Activated T-cell treated with anti-CD3 and anti-CD28 coated beads for 1 hour (primary cell): ENCODE data around the gene ACTN4.

Source experiments
- DNase-seq: peaks from one replicate; pipeline ENCODE4 v3.0.0-alpha.2; 2020; ENCODE audit warnings: low read depth

The ACTN4 gene

DNA sequence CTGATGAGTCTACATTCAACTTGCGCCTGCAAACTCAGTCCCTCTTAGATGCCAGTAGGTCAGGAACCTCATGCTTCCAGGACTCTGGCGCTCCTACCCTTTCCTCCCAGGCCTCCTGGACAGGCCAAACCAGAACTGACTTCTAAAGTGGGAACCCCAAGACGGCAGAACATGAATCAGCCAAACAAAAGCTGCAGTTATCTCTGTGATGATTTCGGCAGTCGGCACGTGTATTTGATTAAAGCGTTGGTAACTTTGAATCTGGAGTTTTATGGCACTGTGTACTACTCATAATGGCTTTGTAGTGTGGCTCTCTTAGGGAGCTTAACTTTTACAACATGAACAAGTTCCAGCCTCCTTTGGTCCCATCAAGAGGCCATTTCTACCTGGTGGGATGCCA lies 13.7 kb downstream of the ACTN4 start:
- no peak for DNase-seq

DNA sequence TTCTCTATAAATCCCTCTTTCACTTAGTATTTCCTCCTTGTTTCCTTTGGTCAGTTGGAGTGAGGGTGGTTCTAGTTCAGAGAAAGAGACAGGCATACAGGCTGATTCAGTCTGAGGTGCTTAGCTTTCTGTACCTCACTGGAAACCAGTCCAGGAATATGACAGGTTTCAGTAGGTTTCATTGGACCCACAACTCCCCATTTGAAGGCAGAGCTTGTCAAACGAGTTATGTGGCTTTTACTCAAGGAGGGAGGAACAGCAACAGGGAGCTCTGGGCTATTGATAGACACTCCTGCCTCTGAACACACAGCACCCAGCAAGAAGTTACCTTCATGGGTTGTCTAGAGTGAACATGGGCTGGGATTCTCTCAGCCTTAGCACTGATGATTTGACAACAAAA lies 14.5 kb downstream of the ACTN4 start:
- no peak for DNase-seq

DNA sequence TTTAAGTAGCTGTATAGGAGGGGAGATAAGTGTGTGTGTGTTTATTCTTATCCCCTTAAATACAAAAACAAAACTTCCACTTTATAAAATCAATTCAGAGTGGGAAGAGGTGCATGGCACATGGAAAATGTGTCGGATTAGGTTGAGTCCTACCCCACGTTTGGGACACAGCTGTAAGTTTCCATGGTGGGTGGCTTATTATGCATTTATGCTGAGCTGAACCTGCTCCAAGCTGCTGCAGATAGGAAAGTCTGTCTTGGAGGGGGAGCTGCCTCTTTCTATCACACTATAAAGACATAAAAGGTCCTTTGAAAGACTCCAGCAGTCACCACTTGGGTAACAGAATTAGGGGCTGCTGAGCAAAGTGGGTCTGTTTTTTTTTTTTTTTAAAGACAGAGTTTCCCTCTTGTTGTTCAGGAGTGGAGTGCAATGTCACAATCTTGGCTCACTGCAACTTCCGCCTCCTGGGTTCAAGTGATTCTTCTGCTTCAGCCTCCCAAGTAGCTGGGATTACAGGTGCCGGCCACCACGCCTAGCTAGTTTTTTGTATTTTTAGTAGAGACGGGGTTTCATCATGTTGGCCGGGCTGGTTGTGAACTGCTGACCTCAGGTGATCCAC lies 15.2 kb downstream of the ACTN4 start:
- no peak for DNase-seq

DNA sequence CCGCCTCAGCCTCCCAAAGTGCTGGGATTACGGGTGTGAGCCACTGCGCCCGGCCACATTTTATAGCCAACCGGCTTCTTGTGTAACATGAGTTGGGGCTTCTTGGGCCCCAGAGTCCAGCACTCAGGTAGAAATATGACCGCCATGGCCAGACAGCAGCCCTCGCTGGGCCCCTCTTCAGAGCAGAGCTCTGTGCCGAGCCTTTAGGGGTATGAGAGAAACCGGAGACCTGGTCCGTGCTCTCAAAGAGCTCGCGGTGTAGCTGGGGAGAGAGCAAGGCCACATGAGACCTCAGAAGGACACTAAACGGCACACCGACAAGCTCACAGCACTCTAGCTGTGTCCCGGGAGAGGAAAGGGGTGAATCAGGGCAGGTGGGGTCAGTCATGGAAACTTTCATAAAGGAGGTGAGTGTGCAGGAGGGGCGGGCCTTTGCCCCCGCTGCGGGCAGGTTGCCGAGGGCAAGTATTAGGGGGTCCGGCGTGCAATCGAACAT lies 15.8 kb downstream of the ACTN4 start:
- DNase-seq = no peak

DNA sequence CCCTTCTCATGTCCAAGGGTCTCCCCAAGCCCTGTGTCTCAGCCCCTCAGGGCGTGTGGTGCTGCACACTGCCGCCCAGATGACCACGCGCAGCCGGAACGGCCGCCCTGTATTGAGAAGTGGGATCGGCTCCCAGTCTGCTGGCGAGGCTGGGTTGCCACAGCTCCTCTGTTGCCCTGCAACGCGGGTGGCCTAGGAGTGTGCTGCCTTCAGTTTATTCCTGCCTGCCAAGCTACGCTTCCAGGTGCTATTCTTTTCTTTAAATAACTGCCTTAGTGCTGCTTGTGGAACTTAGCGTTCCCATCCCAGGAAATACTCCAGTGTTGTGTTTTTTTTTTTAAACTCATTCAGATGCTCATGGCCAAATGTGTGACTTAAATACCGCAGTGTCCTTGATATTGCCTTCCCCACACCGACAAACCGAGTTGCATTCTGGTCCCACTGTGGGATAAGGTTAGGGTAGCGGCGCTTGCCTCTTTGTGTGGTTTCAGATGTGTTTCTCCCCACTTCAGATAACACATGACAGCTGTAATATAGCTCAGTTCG lies 16.6 kb downstream of the ACTN4 start:
- DNase-seq = no peak

DNA sequence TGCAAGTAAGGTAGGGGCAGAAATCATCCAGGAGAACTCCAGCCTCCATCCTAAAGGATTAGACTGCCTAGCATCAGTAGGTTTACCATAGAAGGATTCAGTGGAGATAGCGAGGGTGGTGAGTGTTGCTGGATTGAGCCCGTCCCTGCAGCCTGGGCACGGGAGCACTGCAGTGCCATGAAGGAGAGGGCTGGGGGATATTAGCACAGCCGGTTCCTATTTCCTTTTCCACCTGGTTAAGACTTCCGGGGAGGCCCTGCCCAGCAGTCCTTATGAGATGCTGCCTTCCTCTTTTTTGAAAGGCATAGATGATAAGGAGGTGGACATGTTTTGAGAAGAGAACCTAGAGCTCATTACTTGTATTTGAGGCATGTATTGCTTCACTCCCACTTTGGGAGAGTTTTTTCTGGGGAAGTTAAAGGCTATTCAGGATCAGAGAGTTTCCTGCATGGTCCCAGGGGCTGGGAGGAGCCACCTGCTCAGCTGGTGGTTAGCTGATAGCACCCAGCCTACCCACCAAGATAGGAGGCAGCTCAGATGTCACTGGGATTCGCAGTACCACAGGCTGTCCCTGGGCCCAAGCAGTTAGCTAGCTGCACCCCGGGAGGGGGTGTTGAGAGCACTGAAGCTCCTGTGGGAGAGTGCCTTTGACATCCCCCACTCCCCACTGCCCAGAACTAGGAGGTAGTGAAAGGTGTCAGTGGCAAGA lies 17.2 kb downstream of the ACTN4 start:
- no peak for DNase-seq

DNA sequence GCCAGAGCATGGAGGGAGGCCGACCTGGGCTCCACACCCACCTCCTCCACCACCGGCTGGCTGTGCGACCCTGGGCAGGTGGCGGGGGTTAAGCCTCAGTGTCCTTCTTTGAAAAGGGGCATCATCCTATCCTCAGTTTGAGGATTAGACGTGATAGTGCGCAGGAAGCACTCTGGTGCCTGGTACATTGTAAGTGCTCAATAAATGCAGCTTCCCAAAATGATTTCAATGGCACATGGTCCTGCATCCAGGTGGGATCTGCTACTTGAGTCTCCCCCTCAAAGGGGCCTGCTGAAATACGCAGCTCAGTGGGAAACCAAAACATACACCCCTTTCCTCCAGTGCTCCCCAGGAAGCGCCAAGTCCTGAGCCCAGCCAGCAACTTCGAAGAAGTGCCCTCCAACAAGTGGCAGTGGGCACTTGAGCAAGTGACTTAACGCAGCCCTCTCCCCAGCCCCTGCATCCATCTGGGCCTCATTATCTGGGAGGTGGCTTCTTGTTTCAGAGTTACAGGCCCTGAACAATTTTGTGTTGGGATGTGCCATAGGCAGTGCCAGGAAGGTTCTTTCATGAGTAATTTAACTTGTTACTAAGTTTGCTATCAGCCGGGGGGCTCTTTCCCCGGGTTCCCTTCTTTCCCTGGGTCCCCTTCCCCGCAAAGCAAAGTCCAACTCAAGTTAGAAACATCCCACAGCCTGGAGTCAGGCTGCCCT lies 17.9 kb downstream of the ACTN4 start:
- no peak for DNase-seq

DNA sequence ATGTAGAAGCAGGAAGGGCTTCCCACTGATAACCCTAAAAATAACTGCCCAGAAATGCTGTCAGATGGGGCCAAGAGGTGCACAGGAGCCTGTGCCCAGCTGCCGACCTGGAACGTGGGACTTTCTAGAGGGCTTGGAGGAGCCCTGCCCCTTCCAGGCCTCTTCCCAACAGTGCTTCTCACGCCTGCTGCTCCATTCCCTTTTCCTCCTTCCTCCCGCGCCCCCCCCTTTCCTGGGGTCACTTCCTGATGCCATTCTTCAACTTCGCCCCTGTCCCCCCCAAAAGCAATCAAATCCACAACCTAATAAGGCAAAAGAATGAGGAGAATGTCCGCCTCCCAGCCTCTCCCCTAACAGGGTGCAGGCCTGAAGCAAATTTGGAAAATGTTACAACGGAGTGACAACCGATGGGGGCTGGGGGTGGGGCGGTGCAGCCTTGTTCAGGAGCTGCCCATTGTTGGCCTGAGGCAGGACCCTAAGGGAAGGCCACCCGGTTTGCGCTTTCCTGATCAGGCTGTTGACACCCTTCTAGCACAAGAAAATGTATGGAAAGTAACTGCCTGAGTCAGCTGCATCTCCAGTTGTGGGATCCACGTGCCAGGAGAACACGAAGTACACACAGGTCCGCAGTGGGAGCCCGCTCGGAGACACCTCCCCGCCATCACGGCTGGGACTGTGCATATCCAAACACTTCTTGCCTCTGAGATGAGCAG lies 18.7 kb downstream of the ACTN4 start:
- no peak for DNase-seq

DNA sequence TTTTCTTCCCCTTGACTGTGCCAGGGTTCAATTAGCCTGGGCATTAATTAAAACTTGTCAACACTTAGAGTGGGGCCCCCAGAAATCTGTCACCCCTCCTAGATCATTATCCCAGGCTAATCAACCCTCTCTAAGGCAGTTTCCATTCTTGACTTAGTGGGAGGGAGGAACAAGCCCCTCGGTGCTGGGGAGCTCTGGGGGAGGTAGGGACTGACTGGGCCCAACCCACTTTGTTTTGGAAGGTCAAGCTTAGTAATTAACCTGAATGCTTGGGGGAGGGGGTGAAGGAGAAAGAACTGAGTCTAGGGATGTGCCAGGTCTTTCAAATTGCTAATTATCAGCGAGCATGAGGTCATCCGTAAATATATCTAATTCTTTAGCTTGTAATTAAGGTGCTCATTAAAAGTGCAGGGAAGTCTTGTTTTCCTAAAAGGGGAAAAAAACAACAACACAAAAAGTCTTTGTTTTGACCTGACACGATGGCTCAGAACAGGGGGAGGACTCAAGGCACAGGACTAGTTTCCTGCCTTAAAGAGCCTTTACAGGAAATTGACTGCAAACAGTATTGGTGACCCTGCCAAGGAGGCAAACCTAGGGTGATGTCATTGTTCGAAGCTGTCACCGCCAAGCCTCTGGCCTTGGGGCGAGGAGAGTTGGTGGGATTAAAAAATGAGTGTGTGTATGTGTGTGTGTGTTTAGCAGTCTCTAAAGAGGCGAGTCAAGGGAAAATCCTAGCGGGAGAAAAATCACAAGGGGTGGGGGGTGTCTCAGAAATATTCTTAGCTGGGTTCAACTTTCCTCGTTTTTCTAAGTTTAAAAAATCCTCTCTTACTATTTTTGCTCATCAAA lies 19.4 kb downstream of the ACTN4 start:
- DNase-seq = no peak

DNA sequence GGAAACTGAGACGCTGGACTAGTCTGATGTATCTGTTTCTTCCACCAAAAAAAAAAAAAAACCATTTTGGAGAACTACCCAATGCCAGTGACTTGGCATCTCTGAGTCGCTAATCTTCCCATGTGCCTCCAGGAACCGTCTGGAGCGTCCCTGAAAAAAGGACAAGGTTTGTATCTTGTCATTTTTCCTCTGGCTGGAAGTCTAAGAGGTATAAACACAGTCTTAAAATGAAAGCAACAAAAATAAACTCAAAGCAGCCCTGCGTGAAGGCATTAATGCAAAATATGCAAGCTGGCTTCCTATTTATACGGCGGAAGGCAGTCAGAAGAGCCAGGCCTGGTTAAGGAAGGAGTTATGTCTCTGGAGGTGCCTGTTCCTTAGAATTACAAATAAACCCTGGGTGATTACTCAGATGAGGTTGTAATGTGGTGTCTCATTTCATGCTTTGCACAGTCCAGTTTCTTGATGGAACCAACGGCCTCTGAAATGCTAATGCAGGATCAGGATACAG lies 20.3 kb downstream of the ACTN4 start:
- no peak for DNase-seq

DNA sequence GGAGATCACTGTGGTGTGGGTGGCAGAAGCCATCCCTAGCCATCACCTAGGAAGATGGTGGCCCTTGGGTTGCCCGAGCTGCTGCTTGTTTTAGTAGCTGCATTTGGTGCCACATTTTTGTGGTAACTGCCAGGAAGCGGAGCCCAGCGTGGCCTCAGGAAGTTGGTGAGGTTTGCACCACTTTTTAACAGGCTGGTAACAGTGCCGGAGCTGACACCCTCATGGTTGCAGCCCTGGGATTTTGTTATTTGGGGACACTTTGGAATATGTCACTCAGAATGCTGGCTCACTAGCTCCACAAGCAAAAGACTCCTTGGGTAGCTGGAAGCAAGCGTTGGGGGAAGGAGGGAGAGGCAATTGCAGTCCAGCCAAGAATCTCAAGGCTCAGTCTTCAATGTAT lies 22.1 kb downstream of the ACTN4 start:
- no peak for DNase-seq

DNA sequence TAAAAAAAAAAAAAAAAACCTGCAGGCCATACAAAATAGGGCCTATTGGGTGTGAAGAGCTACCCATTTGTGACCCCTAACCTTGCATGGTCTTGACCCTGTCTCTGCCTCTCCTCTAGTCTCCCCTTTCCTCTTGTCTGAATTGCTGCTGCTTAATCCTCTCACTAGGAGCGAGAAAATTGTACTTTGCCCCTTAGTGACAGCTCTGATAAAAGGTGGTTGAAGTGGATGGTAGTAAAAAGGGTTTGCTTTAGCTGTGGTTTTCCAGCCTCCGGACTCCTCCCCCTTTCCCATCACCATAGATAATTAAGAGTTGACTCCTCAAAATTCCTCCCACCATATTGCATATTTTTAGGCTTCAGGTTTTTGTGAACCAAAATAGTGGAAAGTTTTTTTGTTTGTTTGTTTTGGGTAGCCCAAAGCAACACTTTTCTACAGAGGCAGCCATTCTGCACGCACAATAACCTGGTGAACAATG lies 23.5 kb downstream of the ACTN4 start:
- no peak for DNase-seq

DNA sequence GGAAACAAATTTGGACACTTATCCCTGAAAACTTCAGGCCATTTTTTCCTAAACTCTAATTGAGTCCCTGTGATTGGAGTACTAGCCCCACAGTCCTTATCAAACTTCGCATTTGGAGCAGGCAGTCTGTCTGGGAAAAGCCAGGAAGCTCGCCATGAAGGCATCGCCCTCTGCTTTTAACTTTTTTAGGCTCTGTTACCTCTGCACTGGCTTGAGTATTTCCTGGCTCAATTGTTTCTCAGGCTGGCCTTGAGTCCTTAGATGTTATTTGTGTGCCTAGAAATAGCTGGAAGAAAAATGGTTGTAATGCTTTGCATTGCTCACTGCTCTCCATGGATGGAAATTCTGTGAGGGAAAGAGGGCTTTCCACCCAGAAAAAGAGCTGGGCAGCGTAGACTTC lies 24.2 kb downstream of the ACTN4 start:
- DNase-seq = no peak

DNA sequence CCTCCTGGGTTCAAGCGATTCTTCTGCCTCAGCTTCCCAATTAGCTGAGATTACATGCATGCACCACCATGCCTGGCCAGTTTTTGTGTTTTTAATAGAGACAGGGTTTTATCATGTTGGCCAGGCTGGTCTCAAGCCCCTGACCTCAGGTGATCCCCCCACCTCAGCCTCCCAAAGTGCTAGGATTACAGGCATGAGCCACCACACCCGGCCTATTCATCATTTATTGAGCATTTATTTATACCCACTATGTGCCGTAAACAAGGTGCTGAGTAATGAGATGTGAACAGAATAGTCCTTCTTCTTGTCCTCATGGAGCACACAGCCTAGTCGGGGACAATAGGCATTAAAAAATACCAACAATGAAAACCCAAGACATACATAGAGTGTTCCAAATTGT lies 25.6 kb downstream of the ACTN4 start:
- DNase-seq = no peak

DNA sequence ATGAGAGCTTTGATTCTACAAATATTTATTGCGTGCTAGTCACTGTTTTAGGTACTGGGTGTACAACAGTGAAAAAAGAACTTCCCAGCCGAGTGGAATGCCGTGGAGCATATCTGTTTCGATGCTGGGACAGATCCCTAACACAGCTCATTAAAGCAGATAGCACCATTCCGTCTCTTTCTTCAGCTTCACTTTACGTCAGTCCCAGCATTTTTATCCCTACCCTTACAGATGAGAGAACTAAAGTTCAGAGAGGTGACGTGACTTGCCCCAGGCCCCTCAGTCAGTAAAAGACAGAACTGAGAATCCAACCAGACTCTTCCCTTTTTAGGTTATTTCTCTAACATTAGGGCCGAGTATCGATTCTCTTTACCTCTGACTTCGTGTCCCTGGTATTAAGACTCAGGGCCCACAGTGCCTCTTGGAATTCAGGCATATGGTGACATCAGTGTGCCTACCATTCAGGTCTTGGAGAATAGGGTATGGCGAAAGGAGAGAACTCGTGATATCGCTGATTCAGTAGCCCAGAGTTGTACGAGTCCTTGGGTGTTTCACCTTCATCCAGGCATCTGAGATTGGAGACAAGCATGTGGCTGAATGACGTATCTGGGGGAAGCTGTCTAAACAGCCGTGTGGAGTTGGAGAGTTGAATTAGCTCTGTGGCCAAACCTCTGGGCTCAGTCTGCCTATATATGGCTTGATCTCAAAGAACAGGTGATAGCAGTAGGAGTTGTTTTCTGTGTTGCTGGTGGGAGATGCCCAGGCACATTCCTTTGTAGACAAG lies 27.1 kb downstream of the ACTN4 start:
- no peak for DNase-seq

DNA sequence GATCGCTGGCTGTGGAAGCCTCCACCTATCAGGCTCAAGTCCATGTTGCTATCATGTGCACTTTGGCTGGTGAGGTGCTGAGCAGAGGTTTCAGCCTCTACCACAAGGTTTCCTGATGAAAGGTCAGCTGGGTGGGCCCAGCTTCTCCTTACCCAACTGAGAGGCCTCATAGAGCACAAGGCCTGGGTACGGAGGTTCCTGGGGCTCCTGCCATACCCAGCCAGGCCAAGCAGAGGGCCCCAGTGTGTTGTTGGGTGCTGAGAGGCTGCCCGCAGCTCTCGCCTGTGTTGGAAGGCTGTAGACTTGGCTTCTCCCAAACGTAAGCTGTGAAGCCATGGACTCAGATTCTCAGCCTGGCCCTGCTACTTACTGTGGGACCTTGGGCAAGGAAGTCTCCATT lies 28.2 kb downstream of the ACTN4 start:
- no peak for DNase-seq

DNA sequence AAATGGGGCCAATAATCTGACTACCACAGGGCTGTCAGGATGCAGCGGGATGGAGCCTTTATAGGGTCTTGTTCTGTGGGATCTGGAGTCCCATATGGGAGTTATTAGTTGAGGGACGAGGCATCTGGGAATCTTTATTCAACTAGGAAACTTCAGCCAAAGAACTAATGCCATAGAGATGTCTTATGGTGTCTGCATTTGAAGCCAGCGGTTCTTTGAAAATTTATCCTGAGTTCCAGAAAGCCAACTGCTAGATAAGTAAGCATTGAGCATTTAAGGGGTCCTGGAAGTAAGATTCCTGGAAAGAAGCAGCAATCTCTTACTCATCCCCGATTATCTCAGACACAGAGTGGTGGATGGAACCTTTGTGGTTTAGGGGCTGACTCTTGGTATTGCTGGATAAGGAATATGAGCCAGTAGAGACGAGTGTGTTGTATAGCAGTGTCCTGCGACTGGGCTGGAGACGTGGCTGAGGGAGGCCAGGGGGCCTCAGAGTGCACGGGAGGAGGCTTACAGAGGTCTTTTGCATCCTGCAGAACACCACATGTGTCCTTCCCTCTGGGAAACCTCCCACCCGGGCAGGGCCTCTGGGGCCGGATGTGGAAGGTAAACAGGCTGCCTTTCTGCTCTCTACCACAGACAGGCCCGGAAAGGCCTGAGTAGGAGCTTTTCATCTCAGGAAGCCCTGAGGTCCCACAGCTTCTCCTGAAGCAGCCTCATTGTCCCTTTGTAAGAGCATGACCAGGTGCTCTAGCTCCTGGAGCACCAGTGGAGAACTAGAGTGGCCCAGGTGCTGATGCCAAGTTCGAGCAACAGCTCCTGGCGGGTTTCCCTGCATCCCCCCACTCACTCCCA lies 28.8 kb downstream of the ACTN4 start:
- no peak for DNase-seq

DNA sequence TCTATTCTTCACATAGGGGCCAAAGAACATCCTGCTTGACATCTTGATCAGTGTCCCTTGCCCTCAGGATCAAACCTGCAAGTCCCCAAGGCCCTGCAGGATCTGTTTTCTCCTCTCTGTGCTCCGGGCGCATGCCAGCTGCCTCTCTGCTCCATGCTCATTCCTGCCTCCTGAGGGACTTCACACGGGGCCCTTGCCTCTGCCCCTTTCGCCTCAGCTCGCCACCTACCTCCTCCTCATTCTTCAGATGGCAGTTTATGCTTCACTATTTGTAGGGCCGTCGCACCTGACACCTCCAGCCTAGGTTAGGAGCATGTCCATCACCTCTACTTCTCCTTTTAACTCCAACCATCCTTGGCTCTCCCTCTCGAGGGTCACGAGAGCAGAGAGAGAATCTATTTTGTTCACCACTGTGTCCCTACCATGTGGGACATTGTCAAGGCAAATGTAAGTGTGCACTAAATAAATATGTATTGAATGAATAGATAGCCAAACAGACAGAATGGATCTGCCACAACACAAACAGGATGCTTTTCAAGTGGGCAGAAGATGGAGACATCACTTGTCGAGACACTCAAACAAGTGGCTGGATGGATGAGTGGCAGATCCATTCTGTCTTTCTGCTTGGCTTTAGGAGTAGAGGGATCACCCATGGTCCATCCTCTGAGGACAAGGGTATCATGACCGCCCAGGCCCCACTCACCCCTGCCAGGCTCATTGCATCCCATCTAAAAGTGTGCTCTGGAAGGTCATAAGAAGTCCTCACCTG lies 29.6 kb downstream of the ACTN4 start:
- no peak for DNase-seq
